Fibroblast of lung (primary cell): ENCODE data around the gene PRPSAP2.

ENCODE experiments used
- CTCF ChIP-seq, 2 donors: IDR thresholded peaks in 1 of 2; conservative IDR thresholded peaks in 1 of 2; 1 replicate in 1 of 2; 2 replicates in 1 of 2; pipeline ENCODE4 v1.5.1; 2011 to 2012; ENCODE audit warnings: low read length in 2 of 2, control low read depth in 1 of 2, inconsistent platforms in 1 of 2, low read depth in 1 of 2, mild to moderate bottlenecking in 1 of 2
- EZH2 ChIP-seq: IDR thresholded peaks from 2 replicates; pipeline ENCODE4 v1.5.1; 2012; ENCODE audit warnings: low read length, control low read depth, mild to moderate bottlenecking; ENCODE audit errors: missing control alignments

GRCh38 chr17:18938692-18939023 is 80.7 kb downstream of the PRPSAP2 start:
- TF ChIP-seq CTCF (conservative IDR thresholded peaks at IDR 0.05 in 1 of 2, IDR thresholded peaks at IDR 0.05 in 1 of 2; ENCODE audit: low read depth in 1 of 2, low read length in 2 of 2) = no peak
- no peak for TF ChIP-seq EZH2
